GM19468 (cell line): ENCODE results near the gene ALPG.
"Not testable (repeated sequence)": the region's sequence is repeated elsewhere in the genome, so short reads cannot be mapped to it uniquely, and the experiment has no call there.

Experiments used
- ATAC-seq: cut with Tn5 transposase; IDR thresholded peaks from one replicate; pipeline ENCODE4 v1.9.1; 2021; ENCODE audit warnings: mild to moderate bottlenecking, moderate library complexity, moderate number of reproducible peaks; ENCODE audit not compliant: unreplicated experiment; ENCODE audit errors: extremely low read depth

The ALPG gene

DNA sequence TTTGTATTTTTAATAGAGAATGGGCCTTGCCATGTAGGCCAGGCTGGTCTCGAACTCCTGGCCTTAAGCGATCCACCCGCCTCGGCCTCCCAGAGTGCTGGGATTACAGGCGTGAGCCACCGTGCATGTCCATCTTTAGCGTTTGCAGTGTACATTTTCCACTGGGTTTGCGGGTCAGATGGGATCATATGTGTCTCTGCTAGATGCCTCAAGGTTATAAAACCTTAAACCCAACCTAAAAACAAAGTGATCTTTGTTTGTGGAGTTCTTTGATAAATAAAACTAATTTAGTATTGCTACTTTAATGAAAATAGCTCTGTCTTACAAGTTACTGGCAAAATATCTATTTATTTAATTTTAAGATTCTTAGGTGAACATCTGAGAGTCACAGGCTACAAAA lies 13.1 kb upstream of the ALPG start:
- no peak for ATAC-seq

DNA sequence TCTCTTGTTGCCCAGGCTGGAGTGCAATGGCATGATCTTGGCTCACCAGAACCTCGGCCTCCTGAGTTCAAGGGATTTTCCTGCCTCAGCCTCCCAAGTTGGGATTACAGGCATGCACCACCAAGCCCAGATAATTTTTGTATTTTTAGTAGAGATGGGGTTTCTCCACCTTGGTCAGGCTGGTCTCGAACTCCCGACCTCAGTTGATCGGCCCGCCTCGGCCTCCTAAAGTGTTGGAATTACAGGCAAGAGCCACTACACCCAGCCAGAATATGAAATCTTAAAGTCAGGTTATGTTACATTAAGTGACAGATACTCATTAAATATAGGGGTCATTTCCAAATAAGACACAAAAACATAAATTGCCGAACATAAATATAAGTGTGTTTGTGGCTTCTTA lies 12.2 kb upstream of the ALPG start:
- not testable (repeated sequence) for ATAC-seq

DNA sequence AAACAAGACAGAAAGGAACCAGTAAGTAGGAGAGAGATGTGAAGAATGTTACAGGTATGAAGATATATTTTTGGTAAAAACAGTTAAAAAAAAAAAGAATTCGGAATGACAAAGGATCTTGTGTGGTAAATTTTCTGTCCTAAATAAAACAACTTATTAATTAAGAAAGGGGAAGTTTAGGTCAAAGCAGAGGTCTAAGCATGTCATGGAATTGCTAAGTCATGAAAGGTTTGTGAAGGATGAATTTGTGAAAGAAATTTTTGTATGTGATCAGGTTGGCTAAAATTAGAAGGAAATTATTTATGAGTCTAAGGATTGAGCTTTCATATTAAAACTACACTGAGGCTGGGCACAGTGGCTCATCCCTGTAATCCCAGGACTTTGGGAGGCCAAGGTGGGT lies 11.1 kb upstream of the ALPG start:
- ATAC-seq: no peak

DNA sequence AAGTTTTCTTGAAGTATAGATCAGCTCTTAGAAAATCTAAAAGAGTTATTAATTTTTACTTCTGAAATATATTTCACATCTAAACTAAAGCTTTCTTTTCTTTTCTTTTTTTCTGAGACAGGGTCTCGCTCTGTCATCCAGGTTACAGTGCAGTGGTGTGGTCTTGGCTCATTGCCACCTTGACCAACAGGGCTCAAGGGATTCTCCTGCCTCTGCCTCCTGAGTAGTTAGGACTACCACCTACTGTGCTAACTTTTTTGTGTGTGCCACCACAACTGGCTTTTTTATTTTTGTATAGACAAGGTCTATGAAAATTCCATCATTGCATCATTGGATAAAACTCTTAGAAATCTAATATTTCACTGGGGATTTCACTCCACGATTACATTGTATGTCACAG lies 10.0 kb upstream of the ALPG start:
- ATAC-seq: no peak

- ATAC-seq: no peak
Observed at GRCh38 chr2:232398293-232399034, 8.2 kb upstream of the ALPG start.

DNA sequence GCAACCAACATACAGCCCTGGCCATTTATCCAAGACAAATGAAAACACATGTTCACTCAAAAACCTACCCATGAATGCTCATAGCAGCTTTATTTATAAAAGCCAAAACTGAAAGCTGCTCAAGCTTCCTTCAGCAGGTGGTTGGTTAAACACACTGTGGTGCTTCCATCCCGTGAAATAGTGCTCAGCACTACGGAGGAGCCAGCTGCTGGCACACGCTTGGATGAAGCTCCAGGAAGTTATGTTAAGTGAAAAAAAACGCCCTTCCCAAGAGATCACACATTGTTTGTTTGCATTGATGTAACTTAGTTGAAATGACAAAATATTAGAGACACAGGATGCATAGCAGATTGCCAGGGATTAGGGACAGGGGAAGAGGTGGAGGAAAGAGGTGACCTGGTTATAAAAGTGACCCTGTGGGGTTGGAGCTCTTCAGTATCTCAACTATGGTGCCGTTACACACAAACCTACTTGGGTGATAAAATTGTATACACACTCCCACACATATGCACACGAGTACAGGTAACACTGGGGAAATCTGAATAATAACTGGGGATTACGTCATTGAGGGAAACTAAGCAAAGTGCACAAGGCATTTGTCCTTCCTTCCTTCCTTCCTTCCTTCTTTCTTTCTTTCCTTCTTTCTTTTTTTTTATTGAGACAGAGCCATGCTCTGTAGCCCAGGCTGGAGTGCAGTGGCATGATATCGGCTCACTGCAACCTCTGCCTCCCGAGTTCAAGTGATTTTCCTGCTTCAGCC lies 6.2 kb upstream of the ALPG start:
- no peak for ATAC-seq

DNA sequence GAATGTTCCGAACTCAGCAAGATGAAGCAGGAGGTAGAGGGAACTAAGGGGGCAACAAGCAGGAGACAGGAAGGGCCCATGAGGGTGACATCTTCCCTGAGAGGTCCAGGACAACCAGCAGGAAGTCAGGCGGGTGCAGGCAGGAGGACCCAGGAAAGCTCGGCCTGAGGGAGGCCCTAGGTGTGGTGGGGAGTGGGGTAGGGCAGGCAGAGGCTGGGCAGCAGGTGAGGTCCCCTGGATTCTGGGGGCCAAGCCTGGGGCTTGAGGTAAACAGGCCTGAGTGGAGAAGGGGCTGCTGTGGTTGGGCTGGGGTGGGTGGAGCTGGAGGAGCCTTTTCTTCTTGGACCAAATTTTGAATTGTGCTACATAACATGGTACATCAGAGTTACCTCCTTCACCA lies 4.1 kb upstream of the ALPG start:
- ATAC-seq: no peak

GRCh38 chr2:232405943-232406510 lies 617 bp upstream of the ALPG start:
- ATAC-seq: no peak

GRCh38 chr2:232407428-232408150 lies 945 bp downstream of the ALPG start:
- not testable (repeated sequence) for ATAC-seq

DNA sequence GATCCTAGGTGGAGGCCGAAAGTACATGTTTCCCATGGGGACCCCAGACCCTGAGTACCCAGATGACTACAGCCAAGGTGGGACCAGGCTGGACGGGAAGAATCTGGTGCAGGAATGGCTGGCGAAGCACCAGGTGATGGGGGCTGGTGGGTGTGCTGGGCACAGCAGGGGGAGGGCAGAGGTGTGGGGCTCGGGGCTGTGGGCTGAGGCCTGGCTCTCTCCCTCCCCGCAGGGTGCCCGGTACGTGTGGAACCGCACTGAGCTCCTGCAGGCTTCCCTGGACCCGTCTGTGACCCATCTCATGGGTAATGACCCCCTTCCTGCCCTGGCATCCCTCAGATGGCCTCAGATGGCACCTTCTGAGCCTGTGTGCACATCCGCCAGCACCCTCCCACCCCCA lies 1.6 kb downstream of the ALPG start:
- not testable (repeated sequence) for ATAC-seq

- not testable (repeated sequence) for ATAC-seq
Observed at GRCh38 chr2:232409617-232410016, 3.0 kb downstream of the ALPG start.

DNA sequence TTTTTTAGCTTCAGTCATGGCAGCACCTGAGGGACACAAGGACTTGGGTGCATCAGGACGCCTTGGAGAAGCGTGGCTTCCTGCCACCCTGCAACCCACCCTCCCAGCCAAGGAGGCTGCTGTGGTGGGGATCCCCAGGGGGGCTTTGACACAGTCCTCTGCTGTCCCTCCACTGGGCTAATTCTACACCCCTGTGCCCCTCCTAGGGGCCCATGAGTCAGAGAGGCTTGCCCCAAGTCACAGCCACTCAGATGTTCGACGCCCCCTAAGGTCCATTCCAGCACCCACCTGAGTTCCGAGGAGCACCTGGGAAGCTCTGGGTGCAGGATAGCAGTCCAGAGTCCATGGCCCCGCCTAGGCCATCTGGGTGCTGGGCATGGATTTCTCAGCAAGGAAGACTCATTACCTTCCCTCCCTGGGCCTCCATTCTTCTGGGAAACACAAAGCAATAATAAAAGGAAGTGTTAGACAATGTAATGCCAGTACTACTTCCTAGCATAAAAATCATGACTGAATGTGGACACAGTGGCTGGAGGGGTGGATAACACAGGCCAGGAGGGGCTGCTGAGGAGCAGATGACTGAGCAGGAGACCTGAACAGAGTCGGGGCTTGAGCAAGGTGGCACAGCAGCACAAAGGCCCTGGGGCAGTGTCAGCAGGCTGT lies 3.7 kb downstream of the ALPG start:
- no peak for ATAC-seq

GRCh38 chr2:232411901-232412629 lies 5.4 kb downstream of the ALPG start:
- ATAC-seq: no peak

GRCh38 chr2:232412986-232413385 lies 6.3 kb downstream of the ALPG start:
- no peak for ATAC-seq

DNA sequence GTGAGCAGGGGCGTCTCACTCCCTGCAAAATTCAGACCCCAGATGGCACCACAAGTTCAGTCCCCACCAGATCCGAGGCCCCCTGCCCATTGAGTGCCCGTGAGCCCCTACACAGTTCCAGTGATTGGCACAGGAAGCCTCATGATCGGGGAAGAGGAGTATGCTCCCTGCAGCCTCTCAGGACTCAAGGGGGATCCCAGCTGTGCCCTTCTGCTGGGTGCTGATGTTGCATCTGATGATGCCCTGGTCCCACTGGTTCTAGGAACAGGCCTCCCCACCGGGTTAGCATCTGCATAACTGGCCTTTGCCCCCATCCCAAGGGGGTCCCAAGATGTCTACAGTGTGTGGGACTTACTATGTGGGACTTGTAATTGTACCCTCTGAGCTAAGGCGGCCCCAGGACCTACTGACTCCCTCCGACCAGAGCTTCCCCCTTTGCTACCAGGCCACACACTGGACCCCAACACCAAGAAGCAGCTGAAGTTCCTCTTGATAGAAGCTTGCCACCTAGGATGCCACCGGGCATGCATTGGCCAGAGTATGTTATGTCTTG lies 8.6 kb downstream of the ALPG start:
- no peak for ATAC-seq

GRCh38 chr2:232415736-232416520 lies 9.3 kb downstream of the ALPG start:
- no peak for ATAC-seq

- ATAC-seq: no peak
Observed at GRCh38 chr2:232416521-232417470, 10.2 kb downstream of the ALPG start.
